Right lobe of liver (tissue), 4 donors: ENCODE data around the gene STRADA.

ENCODE experiments used
- CTCF ChIP-seq, 4 donors: fragments of 200-600 bp in 3 of 4; fragments of 450-650 bp in 1 of 4; IDR thresholded peaks; one replicate each; pipeline versions ENCODE4 v1.5.1 to v1.8.0; 2016 to 2022; ENCODE audit warnings: antibody characterized with exemption in 4 of 4, mild to moderate bottlenecking in 2 of 4
- POLR2A ChIP-seq: fragments of 450-650 bp; IDR thresholded peaks from one replicate; pipeline ENCODE4 v1.6.1; 2017; ENCODE audit warnings: antibody characterized with exemption, mild to moderate bottlenecking
- donor health status: DM: no; HTN: no; CAD: no.
- donor health status: DM: no; HTN: no; CAD: no.
- donor health status: DM: no; HTN: yes; CAD: no.

- TF ChIP-seq POLR2A (no peak), CTCF (IDR thresholded peaks at IDR 0.05) (no peak)
Observed at GRCh38 chr17:63665527-63666214, 75.9 kb downstream of the STRADA start.
